GM12864 (cell line): ENCODE results near the gene RPUSD1.
A peak's percentile ranks its signal among the peaks of the same experiment; 100 is the strongest.

Source experiments
- DNase-seq: peaks from one replicate; pipeline ENCODE4 v3.0.0-alpha.2; 2011; ENCODE audit warnings: low read depth
- H3K4me3 ChIP-seq: 2 replicates; pipeline ENCODE4 v1.5.1; 2011; ENCODE audit warnings: mild to moderate bottlenecking, low read depth, low read length, control low read depth
- TF ChIP-seq, protein P1 (sequence below): IDR thresholded peaks from 2 replicates; pipeline ENCODE4 v1.5.1; 2011; ENCODE audit warnings: low read depth, mild to moderate bottlenecking, moderate library complexity, low read length, control low read depth, inconsistent platforms; ENCODE audit errors: missing control alignments

The RPUSD1 gene

DNA sequence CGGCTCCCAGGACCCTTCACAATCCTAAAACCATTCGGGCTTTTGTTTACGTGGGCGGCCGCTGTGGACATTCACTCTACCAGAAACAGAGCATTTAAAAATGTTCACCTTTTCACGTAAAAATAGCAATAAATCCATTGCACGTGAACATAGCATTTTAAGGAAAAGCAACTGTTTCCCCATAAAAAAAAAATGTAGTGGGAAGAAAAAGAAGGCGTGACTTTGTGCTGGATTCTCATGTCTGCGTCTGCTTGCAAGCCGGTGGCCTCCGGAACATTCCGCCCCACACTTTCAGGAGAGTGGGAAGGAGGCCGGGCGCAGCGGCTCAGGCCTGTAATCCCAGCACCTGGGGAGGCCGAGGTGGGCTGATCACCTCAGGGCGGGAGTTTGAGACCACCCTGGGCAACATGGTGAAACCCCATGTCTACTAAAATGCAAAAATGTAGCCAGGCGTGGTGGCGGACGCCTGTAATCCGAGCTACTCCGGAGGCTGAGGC is 25.8 kb upstream of the RPUSD1 start:
- H3K4me3 ChIP-seq, result no peak overlapping the region
- TF ChIP-seq, protein P1, sequence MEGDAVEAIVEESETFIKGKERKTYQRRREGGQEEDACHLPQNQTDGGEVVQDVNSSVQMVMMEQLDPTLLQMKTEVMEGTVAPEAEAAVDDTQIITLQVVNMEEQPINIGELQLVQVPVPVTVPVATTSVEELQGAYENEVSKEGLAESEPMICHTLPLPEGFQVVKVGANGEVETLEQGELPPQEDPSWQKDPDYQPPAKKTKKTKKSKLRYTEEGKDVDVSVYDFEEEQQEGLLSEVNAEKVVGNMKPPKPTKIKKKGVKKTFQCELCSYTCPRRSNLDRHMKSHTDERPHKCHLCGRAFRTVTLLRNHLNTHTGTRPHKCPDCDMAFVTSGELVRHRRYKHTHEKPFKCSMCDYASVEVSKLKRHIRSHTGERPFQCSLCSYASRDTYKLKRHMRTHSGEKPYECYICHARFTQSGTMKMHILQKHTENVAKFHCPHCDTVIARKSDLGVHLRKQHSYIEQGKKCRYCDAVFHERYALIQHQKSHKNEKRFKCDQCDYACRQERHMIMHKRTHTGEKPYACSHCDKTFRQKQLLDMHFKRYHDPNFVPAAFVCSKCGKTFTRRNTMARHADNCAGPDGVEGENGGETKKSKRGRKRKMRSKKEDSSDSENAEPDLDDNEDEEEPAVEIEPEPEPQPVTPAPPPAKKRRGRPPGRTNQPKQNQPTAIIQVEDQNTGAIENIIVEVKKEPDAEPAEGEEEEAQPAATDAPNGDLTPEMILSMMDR, result no peak
- DNase-seq, result no peak

DNA sequence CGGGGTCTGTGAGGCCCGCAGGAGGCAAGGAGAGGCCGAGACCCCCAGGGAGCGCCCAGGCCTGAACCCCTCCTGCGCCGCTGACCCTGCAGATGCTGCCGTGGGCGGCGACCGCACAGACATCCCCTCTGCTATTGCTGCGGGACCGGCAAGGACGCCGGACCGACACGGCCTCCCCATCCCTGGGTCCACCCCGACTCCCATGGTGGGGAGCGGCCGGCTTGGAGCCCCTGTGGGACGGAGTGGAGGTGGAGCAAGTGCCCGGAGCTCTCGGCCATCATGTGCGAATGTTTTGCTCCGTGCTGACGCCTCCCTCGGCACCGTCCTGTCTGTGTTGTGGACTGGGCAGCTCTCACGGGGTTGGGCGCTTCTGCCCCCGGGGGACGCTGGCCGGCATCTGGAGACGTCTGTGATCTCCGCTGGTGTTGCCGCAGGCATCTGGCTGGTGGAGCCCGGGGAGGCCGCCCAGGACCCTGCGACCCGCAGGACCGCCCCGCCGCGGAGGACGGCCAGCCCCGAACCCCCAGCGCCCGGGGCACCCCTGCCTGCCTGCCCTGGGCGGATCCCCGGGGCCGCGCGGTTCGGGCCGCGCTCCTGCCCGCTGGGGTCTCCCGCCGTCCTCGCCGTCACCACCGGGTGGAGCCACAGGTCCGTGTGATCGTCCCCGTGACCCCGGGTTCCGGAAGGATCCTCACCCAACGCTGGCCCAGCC is 25.2 kb upstream of the RPUSD1 start:
- DNase-seq, result no peak
- H3K4me3 ChIP-seq, result no peak overlapping the region
- TF ChIP-seq, protein P1, result peak; percentile 59

DNA sequence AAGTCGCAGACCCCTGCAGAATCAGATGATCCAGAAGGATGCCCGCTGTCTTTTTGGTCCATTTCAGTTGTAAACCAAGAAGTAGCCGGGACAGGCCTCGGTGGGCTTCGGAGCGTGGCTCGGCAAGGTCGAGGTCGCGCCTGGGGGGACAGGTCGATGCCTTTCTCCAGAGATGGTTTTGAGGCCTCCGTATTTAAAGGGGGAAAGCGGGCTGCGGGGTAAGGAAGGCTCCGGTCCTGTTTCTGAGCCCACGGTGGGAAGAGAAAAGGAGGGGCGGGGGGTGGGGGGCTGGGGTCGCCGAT is 19.9 kb upstream of the RPUSD1 start:
- TF ChIP-seq, protein P1, result no peak
- DNase-seq, result no peak
- peak overlapping the region; percentile 90 for H3K4me3 ChIP-seq

DNA sequence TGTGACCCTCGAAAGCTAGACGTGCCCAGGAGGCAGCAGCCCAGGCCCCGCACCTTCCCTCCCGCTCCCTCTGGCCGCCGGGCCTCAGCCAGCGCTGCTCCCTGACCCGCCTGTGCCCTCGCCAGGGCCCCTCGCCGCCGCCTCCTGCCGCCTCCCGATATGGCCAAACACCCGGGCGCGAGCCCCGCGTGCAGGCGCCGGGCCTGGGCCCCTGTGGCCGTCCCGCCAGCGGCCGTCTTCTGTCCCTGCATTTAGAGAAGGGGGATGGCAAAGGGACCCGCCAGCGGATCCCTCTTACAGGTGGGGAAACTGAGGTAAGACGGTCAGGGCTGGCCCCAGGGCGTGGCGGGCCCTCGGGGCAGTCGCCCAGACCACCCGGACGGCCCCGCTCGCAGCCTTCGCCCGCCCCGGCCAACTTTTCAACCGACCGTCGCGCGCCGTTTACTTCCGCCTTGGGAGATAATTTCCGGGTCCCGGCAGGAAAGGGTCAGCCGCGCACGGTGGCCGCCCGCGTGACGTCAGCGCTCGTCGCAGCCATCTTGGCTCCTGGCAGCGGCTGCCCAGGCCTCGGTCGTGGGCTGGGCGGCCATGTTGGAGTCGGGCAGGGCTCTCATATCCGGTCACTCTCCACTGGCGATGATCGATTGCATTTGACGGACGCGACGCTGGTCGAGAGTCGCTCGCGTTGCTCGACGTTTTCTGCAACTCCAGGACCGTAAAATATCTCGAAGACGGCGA is 19.3 kb upstream of the RPUSD1 start:
- peak overlapping the region; percentile 90 for H3K4me3 ChIP-seq
- peak; percentile 70 for DNase-seq
- TF ChIP-seq, protein P1, result no peak

DNA sequence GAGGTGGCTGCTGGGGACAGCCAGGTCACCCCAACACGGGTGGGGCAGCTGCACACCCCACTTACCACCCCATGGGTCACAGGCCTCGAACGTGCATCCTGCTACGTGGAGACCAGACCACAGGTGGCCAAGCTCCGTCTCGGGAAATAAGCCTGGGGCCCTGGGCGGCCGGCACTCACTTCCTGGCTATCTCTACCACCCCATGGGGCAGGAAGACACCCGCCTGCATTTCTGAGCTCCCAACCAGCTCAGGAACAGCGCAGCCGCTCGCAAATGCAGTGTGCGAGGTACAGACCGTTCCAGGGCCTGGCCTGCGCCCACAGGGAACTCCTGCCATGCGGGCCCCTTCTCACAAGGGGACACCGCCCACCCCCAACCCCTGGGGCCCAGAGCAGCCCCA is 17.3 kb upstream of the RPUSD1 start:
- H3K4me3 ChIP-seq, result no peak overlapping the region
- TF ChIP-seq, protein P1, result no peak
- no peak for DNase-seq

DNA sequence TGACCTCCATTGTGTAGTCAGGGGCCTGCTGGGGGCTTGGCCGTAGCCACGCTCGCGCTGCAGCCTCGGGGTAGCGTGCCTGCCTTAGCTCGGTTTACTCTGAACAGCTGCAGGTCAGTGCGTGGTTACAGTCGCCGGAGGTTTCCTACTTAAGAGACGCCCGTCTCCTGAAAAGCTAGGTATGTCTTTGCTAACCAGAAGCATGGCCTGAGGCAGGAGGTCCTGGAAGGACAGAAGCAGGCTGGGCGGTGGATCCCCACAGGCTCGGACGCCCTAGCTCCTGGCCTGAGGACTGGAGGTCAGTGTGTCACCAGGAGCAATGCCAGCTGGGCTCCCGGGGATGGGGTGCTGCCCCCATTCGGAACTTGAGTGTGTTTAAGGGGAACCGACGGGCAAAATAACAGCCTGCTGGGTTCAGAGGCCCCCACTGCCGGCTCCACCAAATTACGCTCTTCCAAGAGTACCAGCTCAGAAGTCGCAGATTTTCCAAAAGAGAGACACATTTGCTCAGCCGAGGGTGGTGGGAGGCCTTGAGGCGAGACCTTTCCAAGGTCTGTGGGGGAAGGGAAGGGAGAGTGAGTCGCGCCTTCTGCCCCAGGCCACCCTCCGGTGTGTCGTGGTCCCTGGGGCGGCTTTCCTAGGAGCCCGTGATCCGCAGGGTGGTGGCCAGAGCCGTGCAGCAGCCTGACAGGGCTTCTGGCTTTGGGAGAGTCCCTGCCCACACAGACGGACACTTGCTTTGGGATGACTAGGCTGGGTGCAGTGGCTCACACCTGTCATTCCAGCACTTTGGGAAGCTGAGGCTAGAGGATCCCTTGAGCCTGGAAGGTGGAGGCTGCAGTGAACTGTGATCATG is 16.2 kb upstream of the RPUSD1 start:
- H3K4me3 ChIP-seq, result no peak overlapping the region
- TF ChIP-seq, protein P1, result no peak
- DNase-seq, result no peak
